HEK293 (cell line): ENCODE results near the gene SDC3.

Experiments used
- CTCF ChIA-PET: fragments of 350-600 bp; formaldehyde crosslinking; extraction: SDS; loops from one replicate; lab custom pipeline; 2021; ENCODE audit warnings: antibody characterized with exemption; lab: Yijun Ruan, JAX
- POLR2A ChIA-PET: fragments of 300-600 bp; formaldehyde crosslinking; extraction: SDS; loops from one replicate; lab custom pipeline; 2020; ENCODE audit warnings: antibody characterized with exemption, inconsistent platforms; lab: Yijun Ruan, JAX
- H3K27ac ChIP-seq: fragments of 200-500 bp; sonication (Bioruptor generic); 2 replicates; pipeline ENCODE4 v1.5.1; 2014; ENCODE audit warnings: low read depth, low read length, control low read depth, inconsistent platforms; ENCODE audit errors: extremely low read depth
- H3K36me3 ChIP-seq, 2 experiments: fragments of 200-500 bp in 1 of 2; sonication (Bioruptor generic) in 1 of 2; 1 replicate in 1 of 2; 2 replicates in 1 of 2; pipeline ENCODE4 v1.5.1; 2014 to 2017; ENCODE audit warnings: inconsistent platforms in 2 of 2, low read length in 2 of 2; ENCODE audit not compliant: control insufficient read depth in 2 of 2, insufficient read depth in 1 of 2
- H3K4me1 ChIP-seq: fragments of 200-500 bp; sonication (Bioruptor generic); 2 replicates; pipeline ENCODE4 v1.5.1; 2014; ENCODE audit warnings: mild to moderate bottlenecking, low read length, inconsistent platforms; ENCODE audit not compliant: control insufficient read depth, insufficient read depth
- H3K4me3 ChIP-seq: 2 replicates; pipeline ENCODE4 v1.5.1; 2011; ENCODE audit warnings: low read depth, mild to moderate bottlenecking, control low read depth, low read length, moderate library complexity
- H3K9me3 ChIP-seq: fragments of 200-500 bp; sonication (Bioruptor generic); 2 replicates; pipeline ENCODE4 v1.5.1; 2014; ENCODE audit warnings: low read depth, low read length, inconsistent platforms; ENCODE audit not compliant: control insufficient read depth, insufficient read depth
- EGR2 ChIP-seq: fragments of 450-650 bp; formaldehyde crosslinking; IDR thresholded peaks from 2 replicates; pipeline ENCODE4 v1.5.1; 2016; ENCODE audit warnings: low read depth, missing biosample characterization, missing genetic modification characterization
- GLI4 ChIP-seq: fragments of 450-650 bp; formaldehyde crosslinking; IDR thresholded peaks from 2 replicates; pipeline ENCODE4 v1.5.1; 2016; ENCODE audit warnings: missing biosample characterization, missing genetic modification characterization
- GLIS1 ChIP-seq: fragments of 450-650 bp; formaldehyde crosslinking; IDR thresholded peaks from 2 replicates; pipeline ENCODE4 v1.5.1; 2016; ENCODE audit warnings: missing biosample characterization, missing genetic modification characterization
- HOXA7 ChIP-seq: sonication (generic); formaldehyde crosslinking; IDR thresholded peaks from 2 replicates; pipeline ENCODE4 v1.8.1; 2022; ENCODE audit warnings: missing genetic modification reagents, borderline replicate concordance
- ZFHX2 ChIP-seq: fragments of 450-650 bp; formaldehyde crosslinking; conservative IDR thresholded peaks from 2 replicates; pipeline ENCODE4 v1.5.1; 2016; ENCODE audit warnings: missing biosample characterization, missing genetic modification characterization
- ZNF132 ChIP-seq: fragments of 450-650 bp; formaldehyde crosslinking; IDR thresholded peaks from 2 replicates; pipeline ENCODE4 v1.5.1; 2017; ENCODE audit warnings: missing biosample characterization, missing genetic modification characterization, borderline replicate concordance
- ZNF146 ChIP-seq: fragments of 450-650 bp; formaldehyde crosslinking; IDR thresholded peaks from 2 replicates; pipeline ENCODE4 v1.5.1; 2016; ENCODE audit warnings: missing biosample characterization, missing genetic modification characterization
- ZNF16 ChIP-seq: fragments of 450-650 bp; formaldehyde crosslinking; IDR thresholded peaks from 2 replicates; pipeline ENCODE4 v1.5.1; 2016; ENCODE audit warnings: low read depth, missing biosample characterization, missing genetic modification characterization
- ZNF24 ChIP-seq: fragments of 450-650 bp; formaldehyde crosslinking; IDR thresholded peaks from 2 replicates; pipeline ENCODE4 v1.5.1; 2016; ENCODE audit warnings: missing biosample characterization, missing genetic modification characterization
- ZNF341 ChIP-seq: fragments of 450-650 bp; formaldehyde crosslinking; IDR thresholded peaks from 2 replicates; pipeline ENCODE4; 2016; ENCODE audit warnings: low read depth, missing biosample characterization, missing genetic modification characterization
- ZNF366 ChIP-seq: fragments of 450-650 bp; formaldehyde crosslinking; conservative IDR thresholded peaks from 2 replicates; pipeline ENCODE4 v1.5.1; 2016; ENCODE audit warnings: missing biosample characterization, missing genetic modification characterization
- ZNF37A ChIP-seq: fragments of 450-650 bp; IDR thresholded peaks from 2 replicates; pipeline ENCODE4 v1.5.1; 2018; ENCODE audit warnings: missing biosample characterization, missing genetic modification characterization
- ZNF518A ChIP-seq: fragments of 450-650 bp; formaldehyde crosslinking; conservative IDR thresholded peaks from 2 replicates; pipeline ENCODE4 v1.5.1; 2016; ENCODE audit warnings: low read depth, missing biosample characterization, missing genetic modification characterization
- ZNF548 ChIP-seq: fragments of 450-650 bp; formaldehyde crosslinking; IDR thresholded peaks from 2 replicates; pipeline ENCODE4 v1.5.1; 2016; ENCODE audit warnings: missing biosample characterization, missing genetic modification characterization
- ZNF549 ChIP-seq: fragments of 450-650 bp; IDR thresholded peaks from 2 replicates; pipeline ENCODE4 v1.5.1; 2018; ENCODE audit warnings: missing biosample characterization, missing genetic modification characterization, mild to moderate bottlenecking, inconsistent platforms, moderate library complexity
- ZNF707 ChIP-seq: fragments of 450-650 bp; formaldehyde crosslinking; IDR thresholded peaks from 2 replicates; pipeline ENCODE4 v1.5.1; 2016; ENCODE audit warnings: missing biosample characterization, missing genetic modification characterization
- ZNF768 ChIP-seq: fragments of 450-650 bp; formaldehyde crosslinking; IDR thresholded peaks from 2 replicates; pipeline ENCODE4 v1.5.1; 2018; ENCODE audit warnings: missing biosample characterization, mild to moderate bottlenecking, missing genetic modification characterization
- ZNF830 ChIP-seq: fragments of 450-650 bp; IDR thresholded peaks from 2 replicates; pipeline ENCODE4 v1.5.0; 2018; ENCODE audit warnings: missing biosample characterization, missing genetic modification characterization, low read depth, mild to moderate bottlenecking, moderate library complexity
- TF ChIP-seq, protein P1 (sequence below): fragments of 450-650 bp; formaldehyde crosslinking; IDR thresholded peaks from 2 replicates; pipeline ENCODE4 v1.5.1; 2016; ENCODE audit warnings: missing biosample characterization, missing genetic modification characterization, low read depth
- TF ChIP-seq, protein P2 (sequence below): fragments of 450-650 bp; formaldehyde crosslinking; IDR thresholded peaks from 2 replicates; pipeline ENCODE4 v1.5.1; 2016; ENCODE audit warnings: missing biosample characterization, missing genetic modification characterization
- TF ChIP-seq, protein P3 (sequence below): fragments of 450-650 bp; formaldehyde crosslinking; optimal IDR thresholded peaks from 2 replicates; pipeline ENCODE3; 2016; ENCODE audit warnings: missing biosample characterization, mild to moderate bottlenecking, missing genetic modification characterization

Gene SDC3

DNA sequence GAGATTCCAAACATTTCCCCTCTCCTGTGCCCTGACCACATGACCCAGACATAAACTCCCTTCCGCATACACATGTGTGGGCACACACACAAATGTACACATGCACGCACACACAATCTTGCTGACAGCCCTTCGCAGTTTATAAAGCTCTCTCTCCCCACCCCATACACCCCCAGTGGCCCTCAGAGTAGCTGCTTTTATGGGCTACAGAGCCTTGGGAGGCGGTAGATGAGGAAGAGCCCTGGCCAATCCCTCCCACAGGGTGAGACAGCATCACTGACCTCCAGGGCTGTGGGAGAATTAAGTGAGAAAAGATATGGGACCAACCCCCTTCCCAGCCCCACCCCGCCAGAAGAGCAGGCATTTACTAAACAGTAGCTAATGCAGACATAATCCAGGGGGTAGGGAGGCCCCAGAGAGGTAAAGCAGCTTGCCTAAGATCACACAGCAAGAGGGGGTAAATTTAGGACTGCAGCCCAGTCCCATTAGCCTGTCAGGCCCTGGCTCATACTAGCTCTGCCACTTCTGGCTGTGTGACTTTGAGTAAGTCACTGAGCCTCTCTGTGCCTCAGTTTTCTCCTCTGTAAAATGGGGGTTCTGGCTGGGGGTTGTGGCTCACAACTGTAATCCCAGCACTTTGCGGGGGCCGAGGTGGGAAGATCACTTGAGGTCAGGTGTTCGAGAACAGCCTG lies 5.1 kb downstream of the SDC3 start (continued):
- no peak for TF ChIP-seq ZNF146 (tag by site-specific recombination)
- TF ChIP-seq ZNF16 (tag by site-specific recombination): no peak
- no peak for TF ChIP-seq HOXA7 (CRISPR knock-in tag)
- TF ChIP-seq ZNF132: no peak
- peak; percentile 98 for TF ChIP-seq GLIS1
- TF ChIP-seq ZNF549 (tag by site-specific recombination): no peak
- peak; percentile 77 for TF ChIP-seq EGR2 (tag by site-specific recombination)
- TF ChIP-seq GLI4 (tag by site-specific recombination): no peak
- TF ChIP-seq ZNF37A (tag by site-specific recombination): no peak
- TF ChIP-seq ZNF518A (tag by site-specific recombination): no peak
- TF ChIP-seq, protein P1, sequence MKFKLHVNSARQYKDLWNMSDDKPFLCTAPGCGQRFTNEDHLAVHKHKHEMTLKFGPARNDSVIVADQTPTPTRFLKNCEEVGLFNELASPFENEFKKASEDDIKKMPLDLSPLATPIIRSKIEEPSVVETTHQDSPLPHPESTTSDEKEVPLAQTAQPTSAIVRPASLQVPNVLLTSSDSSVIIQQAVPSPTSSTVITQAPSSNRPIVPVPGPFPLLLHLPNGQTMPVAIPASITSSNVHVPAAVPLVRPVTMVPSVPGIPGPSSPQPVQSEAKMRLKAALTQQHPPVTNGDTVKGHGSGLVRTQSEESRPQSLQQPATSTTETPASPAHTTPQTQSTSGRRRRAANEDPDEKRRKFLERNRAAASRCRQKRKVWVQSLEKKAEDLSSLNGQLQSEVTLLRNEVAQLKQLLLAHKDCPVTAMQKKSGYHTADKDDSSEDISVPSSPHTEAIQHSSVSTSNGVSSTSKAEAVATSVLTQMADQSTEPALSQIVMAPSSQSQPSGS (tag by site-specific recombination): no peak
- no peak for TF ChIP-seq ZNF707 (tag by site-specific recombination)
- TF ChIP-seq ZNF768: peak; percentile 93
- TF ChIP-seq ZNF830 (tag by site-specific recombination): no peak
- TF ChIP-seq ZNF341 (tag by site-specific recombination): no peak
- no peak for TF ChIP-seq ZNF548

- H3K9me3 ChIP-seq: no peaks in the 10 kb centered on the region
- H3K4me1 ChIP-seq: 0 out of 2 replicates have a peak, but pooled peaks cover under 1% of the 10 kb centered on the region
- H3K4me3 ChIP-seq: no peak overlapping the region
- ChIA-PET POLR2A (no interaction called here), CTCF (interaction anchor here (4.8 kb wide), 1 partner anchor 101 kb away, joined by 56 read pairs; no protein-coding TSS in a partner anchor)
- H3K27ac ChIP-seq: no peak overlapping the region
- no peaks in the 10 kb centered on the region for H3K36me3 ChIP-seq
- TF ChIP-seq, protein P2, sequence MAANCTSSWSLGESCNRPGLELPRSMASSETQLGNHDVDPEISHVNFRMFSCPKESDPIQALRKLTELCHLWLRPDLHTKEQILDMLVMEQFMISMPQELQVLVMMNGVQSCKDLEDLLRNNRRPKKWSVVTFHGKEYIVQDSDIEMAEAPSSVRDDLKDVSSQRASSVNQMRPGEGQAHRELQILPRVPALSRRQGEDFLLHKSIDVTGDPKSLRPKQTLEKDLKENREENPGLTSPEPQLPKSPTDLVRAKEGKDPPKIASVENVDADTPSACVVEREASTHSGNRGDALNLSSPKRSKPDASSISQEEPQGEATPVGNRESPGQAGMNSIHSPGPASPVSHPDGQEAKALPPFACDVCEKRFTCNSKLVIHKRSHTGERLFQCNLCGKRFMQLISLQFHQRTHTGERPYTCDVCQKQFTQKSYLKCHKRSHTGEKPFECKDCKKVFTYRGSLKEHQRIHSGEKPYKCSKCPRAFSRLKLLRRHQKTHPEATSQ (tag by site-specific recombination): no peak
- 0 out of 2 replicates have a peak, but pooled peaks have one; percentile 6 for TF ChIP-seq ZFHX2
- peak; percentile 95 for TF ChIP-seq ZNF24
- TF ChIP-seq, protein P3, sequence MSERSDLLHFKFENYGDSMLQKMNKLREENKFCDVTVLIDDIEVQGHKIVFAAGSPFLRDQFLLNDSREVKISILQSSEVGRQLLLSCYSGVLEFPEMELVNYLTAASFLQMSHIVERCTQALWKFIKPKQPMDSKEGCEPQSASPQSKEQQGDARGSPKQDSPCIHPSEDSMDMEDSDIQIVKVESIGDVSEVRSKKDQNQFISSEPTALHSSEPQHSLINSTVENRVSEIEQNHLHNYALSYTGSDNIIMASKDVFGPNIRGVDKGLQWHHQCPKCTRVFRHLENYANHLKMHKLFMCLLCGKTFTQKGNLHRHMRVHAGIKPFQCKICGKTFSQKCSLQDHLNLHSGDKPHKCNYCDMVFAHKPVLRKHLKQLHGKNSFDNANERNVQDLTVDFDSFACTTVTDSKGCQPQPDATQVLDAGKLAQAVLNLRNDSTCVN (tag by site-specific recombination): no peak
- TF ChIP-seq ZNF366 (tag by site-specific recombination): 0 out of 2 replicates have a peak, but pooled peaks have one; percentile 34
Measured at GRCh38 chr1:30902593-30903290, 5.8 kb downstream of the SDC3 start.
